K562 (cell line): ENCODE results near the gene CNR1. TPM values are rescaled to one million over a fixed set of nuclear protein-coding genes. Genes with fewer than 3 reads are reported as not detected.

Experiments
- ATAC-seq: fragments of 200-7000 bp; cut with Tn5 transposase; 3 replicates; pipeline ENCODE4 v1.9.1; 2020; ENCODE audit warnings: moderate library complexity
- BruUV-seq: library from RNA; stranded (reverse); fragments of 400-500 nt; replicated peaks from 2 replicates; lab custom pipeline; 2021; lab: Mats Ljungman, UMichigan
- CTCF ChIA-PET: fragments of 300-600 bp; formaldehyde crosslinking; extraction: SDS; loops from one replicate; lab custom pipeline; 2021; ENCODE audit warnings: low intra/inter-chr PET ratio; lab: Yijun Ruan, JAX
- POLR2A ChIA-PET: fragments of 300-600, 350-650 bp; sonication (Branson Sonifier 250); formaldehyde crosslinking; extraction: SDS; loops from one replicate; lab custom pipeline; 2021; ENCODE audit warnings: antibody characterized with exemption, inconsistent platforms; lab: Yijun Ruan, JAX
- DNase-seq, 4 experiments: peaks; one replicate each; pipeline versions ENCODE4 v3.0.0 to v3.0.0-alpha.2; 2011 to 2018; ENCODE audit warnings: low spot score in 3 of 4, mixed read lengths in 3 of 4; ENCODE audit errors: extremely low read depth in 1 of 4
- FAIRE-seq: peaks from 2 replicates; lab custom pipeline; 2011; peaks lifted over from hg19 to GRCh38; lab: Jason Lieb, UNC
- H2AFZ ChIP-seq: 2 replicates; pipeline ENCODE4 v1.6.0; 2011; ENCODE audit warnings: low read depth, low read length, control low read depth, inconsistent platforms
- H3K27ac ChIP-seq: fragments of 200-600 bp; 3 replicates; pipeline ENCODE4 v1.8.0; 2011; ENCODE audit warnings: low read depth, mild to moderate bottlenecking, control low read depth, inconsistent platforms, low read length, moderate library complexity, mixed read lengths; ENCODE audit errors: extremely low read depth
- H3K27me3 ChIP-seq, 2 experiments: fragments of 300-600 bp in 1 of 2; 2 replicates in 1 of 2; 3 replicates in 1 of 2; pipeline versions ENCODE4 v1.6.0 to v1.8.0; 2011; ENCODE audit warnings: inconsistent platforms in 2 of 2, low read length in 2 of 2, mild to moderate bottlenecking in 1 of 2, mixed read lengths in 1 of 2, moderate library complexity in 1 of 2; ENCODE audit not compliant: control insufficient read depth in 2 of 2, insufficient read depth in 2 of 2
- H3K36me3 ChIP-seq: fragments of 300-600 bp; 3 replicates; pipeline ENCODE4 v1.8.0; 2011; ENCODE audit warnings: mild to moderate bottlenecking, low read length, inconsistent platforms; ENCODE audit not compliant: control insufficient read depth, insufficient read depth
- H3K4me1 ChIP-seq, 2 experiments: fragments of 200-600 bp in 1 of 2; replicated peaks in 1 of 2; 2 replicates in 1 of 2; 3 replicates in 1 of 2; pipeline versions ENCODE4 v1.5.1 to v1.8.0; 2011; ENCODE audit warnings: inconsistent platforms in 2 of 2, low read length in 2 of 2, mild to moderate bottlenecking in 1 of 2, mixed read lengths in 1 of 2, moderate library complexity in 1 of 2; ENCODE audit not compliant: control insufficient read depth in 2 of 2, insufficient read depth in 2 of 2
- H3K4me2 ChIP-seq: 2 replicates; pipeline ENCODE4 v1.6.1; 2011; ENCODE audit warnings: low read length, control low read depth, inconsistent platforms, mixed read lengths; ENCODE audit not compliant: insufficient read depth
- H3K4me3 ChIP-seq: fragments of 200-600 bp; sonication (generic), shearing (Covaris generic); 2 replicates; pipeline ENCODE4 v1.5.1; 2016; ENCODE audit warnings: control low read depth, inconsistent platforms
- H3K79me2 ChIP-seq: fragments of 200-600 bp; 3 replicates; pipeline ENCODE4 v1.8.0; 2011; ENCODE audit warnings: low read length, inconsistent platforms; ENCODE audit not compliant: control insufficient read depth, insufficient read depth
- H3K9ac ChIP-seq, 2 experiments: 2 replicates each; pipeline versions ENCODE4 v1.6.0 to v1.6.1; 2011; ENCODE audit warnings: low read depth in 2 of 2, low read length in 2 of 2, control low read depth in 1 of 2, inconsistent platforms in 1 of 2, mild to moderate bottlenecking in 1 of 2, mixed read lengths in 1 of 2; ENCODE audit not compliant: insufficient read depth in 1 of 2
- H3K9me1 ChIP-seq: one replicate; pipeline ENCODE4 v1.6.0; 2011; ENCODE audit warnings: inconsistent platforms, mild to moderate bottlenecking, low read length, moderate library complexity; ENCODE audit not compliant: control insufficient read depth, insufficient read depth
- H3K9me3 ChIP-seq: replicated peaks from 2 replicates; pipeline ENCODE4 v1.5.1; 2011; ENCODE audit warnings: low read depth, low read length, inconsistent platforms; ENCODE audit not compliant: control insufficient read depth, insufficient read depth
- H4K20me1 ChIP-seq: replicated peaks from 2 replicates; pipeline ENCODE4 v1.6.1; 2011; ENCODE audit warnings: low read length, inconsistent platforms, mixed read lengths; ENCODE audit not compliant: control insufficient read depth, insufficient read depth
- BDP1 ChIP-seq: IDR thresholded peaks from 3 replicates; pipeline ENCODE4 v1.6.1; 2011; ENCODE audit not compliant: insufficient read length, insufficient read depth
- CBFB ChIP-seq: sonication (generic); formaldehyde crosslinking; IDR thresholded peaks from 2 replicates; pipeline ENCODE4 v1.4.0; 2020; ENCODE audit warnings: mild to moderate bottlenecking, missing genetic modification reagents
- KDM4B ChIP-seq, 2 experiments: fragments of 450-650 bp in 1 of 2; sonication (generic) in 1 of 2; IDR thresholded peaks; 2 replicates each; pipeline ENCODE4 v1.6.1; 2016 to 2017; ENCODE audit warnings: borderline replicate concordance in 2 of 2, antibody characterized with exemption in 1 of 2, low read depth in 1 of 2, mild to moderate bottlenecking in 1 of 2
- LCOR ChIP-seq: sonication (generic); formaldehyde crosslinking; IDR thresholded peaks from 2 replicates; pipeline ENCODE4 v1.8.0; 2022; ENCODE audit warnings: mild to moderate bottlenecking, missing genetic modification reagents
- NR1H2 ChIP-seq: sonication (generic); formaldehyde crosslinking; IDR thresholded peaks from 2 replicates; pipeline ENCODE4 v1.4.0; 2020; ENCODE audit warnings: mild to moderate bottlenecking, missing genetic modification reagents
- SETDB1 ChIP-seq: IDR thresholded peaks from one replicate; pipeline ENCODE4 v1.6.1; 2012; ENCODE audit warnings: low read length, control low read depth, inconsistent platforms
- WGBS: fragments of 100-300 bp; shearing (Covaris generic); methylation state at CpG from one replicate; pipeline ENCODE4 v1.1.6; 2016; ENCODE audit warnings: low coverage, mixed read lengths; ENCODE audit not compliant: insufficient coverage; ENCODE audit errors: missing lambda C conversion rate; 5-methylcytosine and 5-hydroxymethylcytosine counted together
- in situ Hi-C: fragments of 300-500 bp; cut with MboI; formaldehyde crosslinking; loops from 4 replicates; pipeline ENCODE4 v1.15.0; 2018; ENCODE audit warnings: inconsistent platforms, mixed read lengths
- intact Hi-C: fragments of 100-400 bp; cut with micrococcal nuclease; formaldehyde crosslinking; loops from 2 replicates; pipeline ENCODE4 v1.14.2; 2022
- polyA plus RNA-seq, 8 experiments: library from polyadenylated mRNA; depleted of rRNA in 4 of 8; stranded (reverse) in 5 of 8; unstranded in 3 of 8; fragments of >200 nt; fragmentation: Nextera tagmentation in 2 of 8; fragmentation: Illumina TruSeq in 1 of 8; extraction: Ambion mirVana in 2 of 8; extraction: Trizol in 1 of 8; gene quantifications; 2 replicates each; pipeline versions ENCODE4 v1.2.1 to v1.2.3, GENCODE V29; 2011 to 2014; ENCODE audit warnings: inconsistent platforms in 1 of 8, missing spikeins in 1 of 8
- total RNA-seq, 7 experiments: library from RNA; depleted of rRNA in 6 of 7; stranded (reverse); fragments of >200 nt in 6 of 7; fragmentation: Illumina TruSeq in 2 of 7; extraction: Trizol in 2 of 7; gene quantifications; 2 replicates each; pipeline versions ENCODE4 v1.2.1 to v1.2.3, GENCODE V29; 2011 to 2021; ENCODE audit warnings: low replicate concordance in 1 of 7
- TF ChIP-seq, protein P1 (sequence below): fragments of 250-450 bp; sonication (Bioruptor Pico); IDR thresholded peaks from 2 replicates; pipeline ENCODE4 v1.4.0; 2020; ENCODE audit warnings: mild to moderate bottlenecking, moderate library complexity, borderline replicate concordance
- TF ChIP-seq, protein P2 (sequence below): fragments of 200-600 bp; sonication (generic); IDR thresholded peaks from one replicate; pipeline ENCODE4 v1.6.1; 2012; ENCODE audit warnings: mild to moderate bottlenecking, low read depth, low read length, inconsistent platforms

Gene CNR1
- total and polyA plus RNA-seq, 9 of the 15 experiments (the other 6 are each of a cell fraction or from before 2014, with no cell fraction given), result 0.50 to 1.9 (median 1.2) TPM; not detected in 1

DNA sequence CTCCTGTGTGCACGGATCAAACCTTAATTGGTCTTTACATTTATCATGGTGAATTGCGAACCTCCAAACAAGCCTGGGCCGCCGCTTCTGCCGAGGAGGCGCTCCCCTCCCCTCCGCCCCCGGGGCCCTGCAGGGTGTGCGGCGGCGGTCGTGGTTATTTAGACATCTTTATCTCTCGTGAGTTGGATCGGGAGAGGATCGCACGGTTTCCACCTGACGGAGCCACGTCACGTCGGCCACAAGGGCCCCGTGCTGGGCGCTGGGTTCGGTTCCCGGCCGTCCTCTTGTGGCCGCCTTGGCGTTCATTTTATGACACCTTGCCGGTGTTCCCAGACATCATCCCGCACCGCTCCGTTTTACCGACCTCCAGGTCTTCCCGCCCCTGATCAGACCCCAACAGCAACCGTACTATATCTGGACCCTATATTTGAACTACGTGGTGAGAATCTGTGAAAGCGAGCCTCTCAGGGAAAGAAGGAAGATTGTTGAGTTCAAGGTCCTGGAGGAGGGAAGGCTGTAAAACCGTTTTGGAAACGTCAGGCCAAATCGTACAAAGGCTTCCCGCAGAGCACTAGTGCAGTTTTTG, 1.3 kb upstream of the CNR1 start:
- H3K4me1 ChIP-seq, result peaks cover 0 to 22% of the 10 kb centered on the region in 2 experiments; a peak in 3 of 5 replicates
- H4K20me1 ChIP-seq, result no peaks in the 10 kb centered on the region; the same call in 1 of the 2 replicates
- H3K79me2 ChIP-seq, result no peaks in the 10 kb centered on the region
- H3K27ac ChIP-seq, result no peak overlapping the region
- FAIRE-seq, result no peak
- no peak for ATAC-seq
- H3K27me3 ChIP-seq, result peaks cover 8 to 32% of the 10 kb centered on the region in 2 experiments; a peak in 4 of 5 replicates
- no peak overlapping the region for H3K9ac ChIP-seq
- in situ Hi-C loops (no loop called here), intact Hi-C loops (no loop called here)
- DNase-seq, result no peak
- H3K9me1 ChIP-seq, result no peaks in the 10 kb centered on the region
- H3K4me2 ChIP-seq, result no peak overlapping the region
- BruUV-seq, result no TSS peak
- no peaks in the 10 kb centered on the region for H3K36me3 ChIP-seq
- POLR2A ChIA-PET, result no interaction called here
- H3K9me3 ChIP-seq, result no peaks in the 10 kb centered on the region
- H3K4me3 ChIP-seq, result no peak overlapping the region
- WGBS, result 25% methylated on average over 28 of the region's 40 CpGs
- CTCF ChIA-PET, result no interaction called here
- H2AFZ ChIP-seq, result no peak overlapping the region
- TF ChIP-seq, protein P1, sequence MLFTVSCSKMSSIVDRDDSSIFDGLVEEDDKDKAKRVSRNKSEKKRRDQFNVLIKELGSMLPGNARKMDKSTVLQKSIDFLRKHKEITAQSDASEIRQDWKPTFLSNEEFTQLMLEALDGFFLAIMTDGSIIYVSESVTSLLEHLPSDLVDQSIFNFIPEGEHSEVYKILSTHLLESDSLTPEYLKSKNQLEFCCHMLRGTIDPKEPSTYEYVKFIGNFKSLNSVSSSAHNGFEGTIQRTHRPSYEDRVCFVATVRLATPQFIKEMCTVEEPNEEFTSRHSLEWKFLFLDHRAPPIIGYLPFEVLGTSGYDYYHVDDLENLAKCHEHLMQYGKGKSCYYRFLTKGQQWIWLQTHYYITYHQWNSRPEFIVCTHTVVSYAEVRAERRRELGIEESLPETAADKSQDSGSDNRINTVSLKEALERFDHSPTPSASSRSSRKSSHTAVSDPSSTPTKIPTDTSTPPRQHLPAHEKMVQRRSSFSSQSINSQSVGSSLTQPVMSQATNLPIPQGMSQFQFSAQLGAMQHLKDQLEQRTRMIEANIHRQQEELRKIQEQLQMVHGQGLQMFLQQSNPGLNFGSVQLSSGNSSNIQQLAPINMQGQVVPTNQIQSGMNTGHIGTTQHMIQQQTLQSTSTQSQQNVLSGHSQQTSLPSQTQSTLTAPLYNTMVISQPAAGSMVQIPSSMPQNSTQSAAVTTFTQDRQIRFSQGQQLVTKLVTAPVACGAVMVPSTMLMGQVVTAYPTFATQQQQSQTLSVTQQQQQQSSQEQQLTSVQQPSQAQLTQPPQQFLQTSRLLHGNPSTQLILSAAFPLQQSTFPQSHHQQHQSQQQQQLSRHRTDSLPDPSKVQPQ (CRISPR knock-in tag), result no peak
- TF ChIP-seq CBFB (CRISPR knock-in tag) (no peak), BDP1 (no peak), KDM4B (IDR thresholded peaks at IDR 0.05; ENCODE audit: borderline replicate concordance in 2 of 2, low read depth in 1 of 2) (no peak), LCOR (CRISPR knock-in tag) (no peak), SETDB1 (no peak), NR1H2 (no peak)
- TF ChIP-seq, protein P2, sequence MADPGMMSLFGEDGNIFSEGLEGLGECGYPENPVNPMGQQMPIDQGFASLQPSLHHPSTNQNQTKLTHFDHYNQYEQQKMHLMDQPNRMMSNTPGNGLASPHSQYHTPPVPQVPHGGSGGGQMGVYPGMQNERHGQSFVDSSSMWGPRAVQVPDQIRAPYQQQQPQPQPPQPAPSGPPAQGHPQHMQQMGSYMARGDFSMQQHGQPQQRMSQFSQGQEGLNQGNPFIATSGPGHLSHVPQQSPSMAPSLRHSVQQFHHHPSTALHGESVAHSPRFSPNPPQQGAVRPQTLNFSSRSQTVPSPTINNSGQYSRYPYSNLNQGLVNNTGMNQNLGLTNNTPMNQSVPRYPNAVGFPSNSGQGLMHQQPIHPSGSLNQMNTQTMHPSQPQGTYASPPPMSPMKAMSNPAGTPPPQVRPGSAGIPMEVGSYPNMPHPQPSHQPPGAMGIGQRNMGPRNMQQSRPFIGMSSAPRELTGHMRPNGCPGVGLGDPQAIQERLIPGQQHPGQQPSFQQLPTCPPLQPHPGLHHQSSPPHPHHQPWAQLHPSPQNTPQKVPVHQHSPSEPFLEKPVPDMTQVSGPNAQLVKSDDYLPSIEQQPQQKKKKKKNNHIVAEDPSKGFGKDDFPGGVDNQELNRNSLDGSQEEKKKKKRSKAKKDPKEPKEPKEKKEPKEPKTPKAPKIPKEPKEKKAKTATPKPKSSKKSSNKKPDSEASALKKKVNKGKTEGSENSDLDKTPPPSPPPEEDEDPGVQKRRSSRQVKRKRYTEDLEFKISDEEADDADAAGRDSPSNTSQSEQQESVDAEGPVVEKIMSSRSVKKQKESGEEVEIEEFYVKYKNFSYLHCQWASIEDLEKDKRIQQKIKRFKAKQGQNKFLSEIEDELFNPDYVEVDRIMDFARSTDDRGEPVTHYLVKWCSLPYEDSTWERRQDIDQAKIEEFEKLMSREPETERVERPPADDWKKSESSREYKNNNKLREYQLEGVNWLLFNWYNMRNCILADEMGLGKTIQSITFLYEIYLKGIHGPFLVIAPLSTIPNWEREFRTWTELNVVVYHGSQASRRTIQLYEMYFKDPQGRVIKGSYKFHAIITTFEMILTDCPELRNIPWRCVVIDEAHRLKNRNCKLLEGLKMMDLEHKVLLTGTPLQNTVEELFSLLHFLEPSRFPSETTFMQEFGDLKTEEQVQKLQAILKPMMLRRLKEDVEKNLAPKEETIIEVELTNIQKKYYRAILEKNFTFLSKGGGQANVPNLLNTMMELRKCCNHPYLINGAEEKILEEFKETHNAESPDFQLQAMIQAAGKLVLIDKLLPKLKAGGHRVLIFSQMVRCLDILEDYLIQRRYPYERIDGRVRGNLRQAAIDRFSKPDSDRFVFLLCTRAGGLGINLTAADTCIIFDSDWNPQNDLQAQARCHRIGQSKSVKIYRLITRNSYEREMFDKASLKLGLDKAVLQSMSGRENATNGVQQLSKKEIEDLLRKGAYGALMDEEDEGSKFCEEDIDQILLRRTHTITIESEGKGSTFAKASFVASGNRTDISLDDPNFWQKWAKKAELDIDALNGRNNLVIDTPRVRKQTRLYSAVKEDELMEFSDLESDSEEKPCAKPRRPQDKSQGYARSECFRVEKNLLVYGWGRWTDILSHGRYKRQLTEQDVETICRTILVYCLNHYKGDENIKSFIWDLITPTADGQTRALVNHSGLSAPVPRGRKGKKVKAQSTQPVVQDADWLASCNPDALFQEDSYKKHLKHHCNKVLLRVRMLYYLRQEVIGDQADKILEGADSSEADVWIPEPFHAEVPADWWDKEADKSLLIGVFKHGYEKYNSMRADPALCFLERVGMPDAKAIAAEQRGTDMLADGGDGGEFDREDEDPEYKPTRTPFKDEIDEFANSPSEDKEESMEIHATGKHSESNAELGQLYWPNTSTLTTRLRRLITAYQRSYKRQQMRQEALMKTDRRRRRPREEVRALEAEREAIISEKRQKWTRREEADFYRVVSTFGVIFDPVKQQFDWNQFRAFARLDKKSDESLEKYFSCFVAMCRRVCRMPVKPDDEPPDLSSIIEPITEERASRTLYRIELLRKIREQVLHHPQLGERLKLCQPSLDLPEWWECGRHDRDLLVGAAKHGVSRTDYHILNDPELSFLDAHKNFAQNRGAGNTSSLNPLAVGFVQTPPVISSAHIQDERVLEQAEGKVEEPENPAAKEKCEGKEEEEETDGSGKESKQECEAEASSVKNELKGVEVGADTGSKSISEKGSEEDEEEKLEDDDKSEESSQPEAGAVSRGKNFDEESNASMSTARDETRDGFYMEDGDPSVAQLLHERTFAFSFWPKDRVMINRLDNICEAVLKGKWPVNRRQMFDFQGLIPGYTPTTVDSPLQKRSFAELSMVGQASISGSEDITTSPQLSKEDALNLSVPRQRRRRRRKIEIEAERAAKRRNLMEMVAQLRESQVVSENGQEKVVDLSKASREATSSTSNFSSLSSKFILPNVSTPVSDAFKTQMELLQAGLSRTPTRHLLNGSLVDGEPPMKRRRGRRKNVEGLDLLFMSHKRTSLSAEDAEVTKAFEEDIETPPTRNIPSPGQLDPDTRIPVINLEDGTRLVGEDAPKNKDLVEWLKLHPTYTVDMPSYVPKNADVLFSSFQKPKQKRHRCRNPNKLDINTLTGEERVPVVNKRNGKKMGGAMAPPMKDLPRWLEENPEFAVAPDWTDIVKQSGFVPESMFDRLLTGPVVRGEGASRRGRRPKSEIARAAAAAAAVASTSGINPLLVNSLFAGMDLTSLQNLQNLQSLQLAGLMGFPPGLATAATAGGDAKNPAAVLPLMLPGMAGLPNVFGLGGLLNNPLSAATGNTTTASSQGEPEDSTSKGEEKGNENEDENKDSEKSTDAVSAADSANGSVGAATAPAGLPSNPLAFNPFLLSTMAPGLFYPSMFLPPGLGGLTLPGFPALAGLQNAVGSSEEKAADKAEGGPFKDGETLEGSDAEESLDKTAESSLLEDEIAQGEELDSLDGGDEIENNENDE, result no peak
